GM23338 (cell line): ENCODE measurements around the gene GRIFIN. TPM values are rescaled to one million over a fixed set of nuclear protein-coding genes. Genes with fewer than 3 reads are reported as not detected.

Source experiments
- ATAC-seq: fragments of 200-7000 bp; cut with Tn5 transposase; 3 replicates; pipeline ENCODE4 v1.9.1; 2020
- DNase-seq: peaks from one replicate; pipeline ENCODE4 v3.0.0-alpha.2; 2015; ENCODE audit warnings: low spot score
- H2AFZ ChIP-seq: fragments of 200-600 bp; sonication (generic); 2 replicates; pipeline ENCODE4 v1.8.0; 2016; ENCODE audit warnings: antibody characterized with exemption, mild to moderate bottlenecking, moderate library complexity
- H3F3A ChIP-seq: fragments of 200-600 bp; sonication (generic); replicated peaks from 2 replicates; pipeline ENCODE4 v1.8.0; 2017; ENCODE audit warnings: antibody characterized with exemption, mixed run types, low read depth
- H3K27ac ChIP-seq: fragments of 200-600 bp; sonication (generic); 2 replicates; pipeline ENCODE4 v1.6.1; 2016; ENCODE audit warnings: low read depth
- H3K27me3 ChIP-seq: fragments of 200-600 bp; sonication (generic); 2 replicates; pipeline ENCODE4 v1.8.0; 2016; ENCODE audit warnings: mild to moderate bottlenecking, mixed run types, moderate library complexity; ENCODE audit not compliant: insufficient read depth
- H3K36me3 ChIP-seq: fragments of 200-600 bp; sonication (generic); 2 replicates; pipeline ENCODE4 v1.8.0; 2016; ENCODE audit warnings: mild to moderate bottlenecking; ENCODE audit not compliant: insufficient read depth
- H3K4me1 ChIP-seq: fragments of 200-600 bp; sonication (generic); 2 replicates; pipeline ENCODE4 v1.8.0; 2016; ENCODE audit warnings: mild to moderate bottlenecking, moderate library complexity; ENCODE audit not compliant: insufficient read depth
- H3K4me2 ChIP-seq: fragments of 200-600 bp; sonication (generic); 2 replicates; pipeline ENCODE4 v1.7.1; 2017; ENCODE audit warnings: mixed run types
- H3K4me3 ChIP-seq: fragments of 200-600 bp; sonication (generic); 2 replicates; pipeline ENCODE4 v1.6.1; 2016; ENCODE audit warnings: mixed run types
- H3K79me2 ChIP-seq: fragments of 200-600 bp; sonication (generic); replicated peaks from 2 replicates; pipeline ENCODE4 v1.8.0; 2017; ENCODE audit warnings: mild to moderate bottlenecking; ENCODE audit not compliant: insufficient read depth
- H3K9me2 ChIP-seq: fragments of 200-600 bp; sonication (generic); 2 replicates; pipeline ENCODE4 v1.8.0; 2017; ENCODE audit not compliant: insufficient read depth
- H4K20me1 ChIP-seq: fragments of 200-600 bp; sonication (generic); replicated peaks from 2 replicates; pipeline ENCODE4 v1.8.0; 2017; ENCODE audit warnings: mild to moderate bottlenecking; ENCODE audit not compliant: insufficient read depth
- H3K27ac Mint-ChIP-seq: 2 replicates; pipeline ENCODE4 v1.8.0; 2020; ENCODE audit warnings: inconsistent platforms, mild to moderate bottlenecking, moderate library complexity, mixed read lengths
- H3K27me3 Mint-ChIP-seq: 3 replicates; pipeline ENCODE4 v1.8.0; 2022; ENCODE audit warnings: low read depth, mild to moderate bottlenecking, moderate library complexity, mixed read lengths, inconsistent platforms; ENCODE audit not compliant: insufficient read depth, poor library complexity
- H3K36me3 Mint-ChIP-seq: 3 replicates; pipeline ENCODE4 v1.8.0; 2021; ENCODE audit warnings: low read depth, mild to moderate bottlenecking, inconsistent platforms, moderate library complexity, mixed read lengths
- H3K4me1 Mint-ChIP-seq: 3 replicates; pipeline ENCODE4 v1.8.0; 2020; ENCODE audit warnings: mild to moderate bottlenecking, inconsistent platforms, mixed read lengths
- H3K4me3 Mint-ChIP-seq: 3 replicates; pipeline ENCODE4 v1.8.0; 2021; ENCODE audit warnings: moderate library complexity, mild to moderate bottlenecking, inconsistent platforms, mixed read lengths
- H3K9me3 Mint-ChIP-seq: 3 replicates; pipeline ENCODE4 v1.8.0; 2020; ENCODE audit warnings: moderate library complexity, mild to moderate bottlenecking, inconsistent platforms, mixed read lengths
- CREB1 ChIP-seq: fragments of 250-450 bp; sonication (Bioruptor Pico); IDR thresholded peaks from 2 replicates; pipeline ENCODE4 v1.5.0; 2020; ENCODE audit warnings: low read depth, mild to moderate bottlenecking, moderate library complexity
- CTCF ChIP-seq, 2 experiments: fragments of 200-600 bp in 1 of 2; sonication (generic) in 1 of 2; conservative IDR thresholded peaks; 2 replicates each; pipeline versions ENCODE4 v1.5.1 to v1.6.1; 2016 to 2017; ENCODE audit warnings: antibody characterized with exemption in 2 of 2, low read depth in 2 of 2, mild to moderate bottlenecking in 2 of 2, moderate library complexity in 1 of 2
- EZH2 ChIP-seq: fragments of 200-600 bp; sonication (generic); IDR thresholded peaks from one replicate; pipeline ENCODE4 v1.8.0; 2017; ENCODE audit warnings: antibody characterized with exemption, mild to moderate bottlenecking, low read depth; ENCODE audit not compliant: unreplicated experiment
- NANOG ChIP-seq: IDR thresholded peaks from 2 replicates; pipeline ENCODE4 v1.6.1; 2016; ENCODE audit warnings: antibody characterized with exemption, borderline replicate concordance
- STAT1 ChIP-seq: IDR thresholded peaks from one replicate; pipeline ENCODE4 v1.6.1; 2016; ENCODE audit warnings: antibody characterized with exemption; ENCODE audit not compliant: unreplicated experiment
- ZNF114 ChIP-seq: fragments of 250-450 bp; sonication (Bioruptor Pico); IDR thresholded peaks from 2 replicates; pipeline ENCODE4 v1.5.0; 2020; ENCODE audit warnings: mild to moderate bottlenecking, moderate library complexity
- ZNF331 ChIP-seq: fragments of 250-450 bp; sonication (Bioruptor Pico); IDR thresholded peaks from 2 replicates; pipeline ENCODE4 v1.5.0; 2020; ENCODE audit warnings: low read depth, mild to moderate bottlenecking, moderate library complexity
- ZNF462 ChIP-seq: fragments of 250-450 bp; sonication (Bioruptor Pico); IDR thresholded peaks from 2 replicates; pipeline ENCODE4 v1.5.0; 2020; ENCODE audit warnings: mild to moderate bottlenecking, moderate library complexity
- polyA plus RNA-seq: library from polyadenylated mRNA; unstranded; fragments of >200 nt; fragmentation: Nextera tagmentation; extraction: Ambion mirVana; gene quantifications from 2 replicates; pipeline ENCODE4 v1.2.1, GENCODE V29; 2016
- total RNA-seq: library from RNA; depleted of rRNA; stranded (reverse); fragments of >200 nt; shearing (Covaris generic); gene quantifications from 2 replicates; pipeline ENCODE4 v1.2.3, GENCODE V29; 2014

Gene GRIFIN
- total and polyA plus RNA-seq, 2 experiments from 2014 or later = not detected

- TF ChIP-seq ZNF462 (CRISPR knock-in tag) (no peak), NANOG (no peak), CREB1 (CRISPR knock-in tag) (no peak), EZH2 (no peak)
Observed at GRCh38 chr7:2512713-2513112, 36.5 kb upstream of the GRIFIN start (continued).

GRCh38 chr7:2512179-2512661 lies 36.0 kb upstream of the GRIFIN start:
- ATAC-seq = no peak
- H2AFZ ChIP-seq = no peak overlapping the region
- H3K27me3 Mint-ChIP-seq = peaks cover 14% of the 10 kb centered on the region
- TF ChIP-seq ZNF114 (CRISPR knock-in tag) (no peak), CTCF (conservative IDR thresholded peaks at IDR 0.05; ENCODE audit: low read depth in 2 of 2) (no peak), ZNF331 (CRISPR knock-in tag) (no peak), STAT1 (no peak), ZNF462 (CRISPR knock-in tag) (no peak), CREB1 (CRISPR knock-in tag) (no peak)

More at GRCh38 chr7:2512179-2512661, 36.0 kb upstream of the GRIFIN start:
- Mint-ChIP-seq H3K9me3 (no peaks in the 10 kb centered on the region), H3K4me1 (peaks cover 18% of the 10 kb centered on the region), H3K27ac (no peak overlapping the region), H3K36me3 (no peaks in the 10 kb centered on the region), H3K4me3 (no peak overlapping the region)
- Histone ChIP-seq H3K4me3 (no peak overlapping the region), H3K27me3 (no peaks in the 10 kb centered on the region), H3K9me2 (peaks cover 9% of the 10 kb centered on the region; the same call in 1 of the 2 replicates), H3K4me2 (no peak overlapping the region), H3K4me1 (peaks cover 6% of the 10 kb centered on the region), H3K79me2 (no peaks in the 10 kb centered on the region), H3K36me3 (no peaks in the 10 kb centered on the region), H3F3A (0 out of 2 replicates have a peak, but pooled peaks cover 8% of the 10 kb centered on the region), H3K27ac (no peak overlapping the region), H4K20me1 (no peaks in the 10 kb centered on the region)
- DNase-seq = no peak
